Measurements from ENCODE around the gene MAST4.

The MAST4 gene

GRCh38 chr5:66718374-66719002 lies 122.3 kb downstream of the MAST4 start:
- TF ChIP-seq REST (IDR thresholded peaks at IDR 0.05; ENCODE audit: insufficient replicate concordance, low read depth) (no peak), POLR2AphosphoS5 (IDR thresholded peaks at IDR 0.05; ENCODE audit: low read depth) (no peak), GABPA (IDR thresholded peaks at IDR 0.05; ENCODE audit: low read depth) (no peak), CTCF (IDR thresholded peaks at IDR 0.05; ENCODE audit: insufficient read depth, low read length) (no peak), SPI1 (IDR thresholded peaks at IDR 0.05; ENCODE audit: borderline replicate concordance, low read depth) (no peak)
- DNase-seq (ENCODE audit: low read depth in 1 of 2, low spot score in 1 of 2) = peak in 1 of 2 experiments; percentile 1
- Histone ChIP-seq H3K27me3 (ENCODE audit: insufficient read depth, poor library complexity, severe bottlenecking) (no peaks in the 10 kb centered on the region), H3K27ac (replicated peaks) (no peak overlapping the region), H3K4me3 (replicated peaks; ENCODE audit: insufficient read depth, low read length) (no peak overlapping the region)

GRCh38 chr5:66720780-66721179 lies 124.6 kb downstream of the MAST4 start:
- no peak for TF ChIP-seq GABPA (IDR thresholded peaks at IDR 0.05; ENCODE audit: low read depth)
- TF ChIP-seq POLR2AphosphoS5 (IDR thresholded peaks at IDR 0.05; ENCODE audit: low read depth) = no peak
- TF ChIP-seq CTCF (IDR thresholded peaks at IDR 0.05; ENCODE audit: insufficient read depth, low read length) = no peak
- no peak for TF ChIP-seq SPI1 (IDR thresholded peaks at IDR 0.05; ENCODE audit: borderline replicate concordance, low read depth)
- TF ChIP-seq REST (IDR thresholded peaks at IDR 0.05; ENCODE audit: insufficient replicate concordance, low read depth) = no peak
- H3K4me3 ChIP-seq (replicated peaks; ENCODE audit: insufficient read depth, low read length) = no peak overlapping the region

GRCh38 chr5:66722686-66723085 lies 126.5 kb downstream of the MAST4 start:
- peak in 1 of 2 experiments; percentile 4 for DNase-seq (ENCODE audit: low read depth in 1 of 2, low spot score in 1 of 2)
- peak; percentile 39; the same call in 1 of the 2 replicates for TF ChIP-seq SPI1 (IDR thresholded peaks at IDR 0.05; ENCODE audit: borderline replicate concordance, low read depth)
- no peak for TF ChIP-seq POLR2AphosphoS5 (IDR thresholded peaks at IDR 0.05; ENCODE audit: low read depth)
- H3K27me3 ChIP-seq (ENCODE audit: insufficient read depth, poor library complexity, severe bottlenecking) = no peaks in the 10 kb centered on the region
- H3K27ac ChIP-seq (replicated peaks) = no peak overlapping the region
- H3K4me3 ChIP-seq (replicated peaks; ENCODE audit: insufficient read depth, low read length) = no peak overlapping the region

More at GRCh38 chr5:66720780-66721179, 124.6 kb downstream of the MAST4 start:
- H3K27ac ChIP-seq (replicated peaks) = no peak overlapping the region
- DNase-seq (ENCODE audit: low read depth in 1 of 2, low spot score in 1 of 2) = no peak
- H3K27me3 ChIP-seq (ENCODE audit: insufficient read depth, poor library complexity, severe bottlenecking) = no peaks in the 10 kb centered on the region

GRCh38 chr5:66724349-66725139 lies 128.4 kb downstream of the MAST4 start:
- TF ChIP-seq POLR2AphosphoS5 (IDR thresholded peaks at IDR 0.05; ENCODE audit: low read depth) = no peak
- TF ChIP-seq SPI1 (IDR thresholded peaks at IDR 0.05; ENCODE audit: borderline replicate concordance, low read depth) = no peak
- TF ChIP-seq REST (IDR thresholded peaks at IDR 0.05; ENCODE audit: insufficient replicate concordance, low read depth) = no peak
- TF ChIP-seq CTCF (IDR thresholded peaks at IDR 0.05; ENCODE audit: insufficient read depth, low read length) = no peak
- TF ChIP-seq GABPA (IDR thresholded peaks at IDR 0.05; ENCODE audit: low read depth) = no peak
- no peak overlapping the region for H3K27ac ChIP-seq (replicated peaks)
- H3K27me3 ChIP-seq (ENCODE audit: insufficient read depth, poor library complexity, severe bottlenecking) = no peaks in the 10 kb centered on the region
- no peak overlapping the region for H3K4me3 ChIP-seq (replicated peaks; ENCODE audit: insufficient read depth, low read length)
- DNase-seq (ENCODE audit: low read depth in 1 of 2, low spot score in 1 of 2) = no peak
